Memory B cell (primary cell): ENCODE results near the gene KIF26B.
"Not testable (repeated sequence)": the region's sequence is repeated elsewhere in the genome, so short reads cannot be mapped to it uniquely, and the experiment has no call there.

Experiments
- ATAC-seq: fragments of 150-1000 bp; cut with Tn5 transposase; 2 replicates; pipeline ENCODE4 v1.10.0; 2021; ENCODE audit warnings: low read depth, mild to moderate bottlenecking, moderate library complexity
- DNase-seq, 2 donors: peaks; one replicate each; pipeline ENCODE4 v3.0.0; 2022; ENCODE audit warnings: low spot score in 2 of 2
- H3K27ac Mint-ChIP-seq: one replicate; pipeline ENCODE4 v1.8.0; 2022; ENCODE audit warnings: mild to moderate bottlenecking, moderate library complexity, mixed read lengths
- H3K27me3 Mint-ChIP-seq: one replicate; pipeline ENCODE4 v1.8.0; 2022; ENCODE audit warnings: mixed read lengths
- H3K36me3 Mint-ChIP-seq: one replicate; pipeline ENCODE4 v1.8.0; 2022; ENCODE audit warnings: mild to moderate bottlenecking, mixed read lengths
- H3K4me1 Mint-ChIP-seq: one replicate; pipeline ENCODE4 v1.8.0; 2022; ENCODE audit warnings: mixed read lengths
- H3K4me3 Mint-ChIP-seq: one replicate; pipeline ENCODE4 v1.8.0; 2022; ENCODE audit warnings: mild to moderate bottlenecking, moderate library complexity, mixed read lengths
- H3K9me3 Mint-ChIP-seq: one replicate; pipeline ENCODE4 v1.8.0; 2022; ENCODE audit warnings: mixed read lengths

Gene KIF26B

DNA sequence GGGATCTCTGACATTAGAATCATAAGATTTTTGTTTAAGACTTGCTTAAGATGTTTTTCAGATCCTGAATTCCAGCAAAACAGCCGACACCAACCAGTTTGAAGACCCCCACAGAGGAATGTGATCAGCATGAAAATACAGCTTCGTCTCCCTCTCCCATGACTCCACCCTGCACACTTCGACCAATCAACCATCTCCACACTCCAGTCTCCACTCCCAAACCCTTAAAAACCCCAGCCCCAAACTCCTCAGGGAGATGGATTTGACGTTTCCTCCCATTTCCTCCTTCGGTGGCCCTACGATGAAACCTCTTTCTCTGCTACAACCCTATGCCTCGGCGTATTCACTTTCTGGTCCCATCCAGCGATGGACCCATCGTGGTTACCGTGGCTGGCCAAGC, 30.1 kb upstream of the KIF26B start:
- ATAC-seq (no peak), DNase-seq (no peak)
- Mint-ChIP-seq H3K27me3 (peaks cover 17% of the 10 kb centered on the region), H3K4me1 (no peaks in the 10 kb centered on the region), H3K9me3 (no peaks in the 10 kb centered on the region), H3K27ac (no peak overlapping the region), H3K4me3 (no peak overlapping the region), H3K36me3 (peaks cover 2% of the 10 kb centered on the region)

DNA sequence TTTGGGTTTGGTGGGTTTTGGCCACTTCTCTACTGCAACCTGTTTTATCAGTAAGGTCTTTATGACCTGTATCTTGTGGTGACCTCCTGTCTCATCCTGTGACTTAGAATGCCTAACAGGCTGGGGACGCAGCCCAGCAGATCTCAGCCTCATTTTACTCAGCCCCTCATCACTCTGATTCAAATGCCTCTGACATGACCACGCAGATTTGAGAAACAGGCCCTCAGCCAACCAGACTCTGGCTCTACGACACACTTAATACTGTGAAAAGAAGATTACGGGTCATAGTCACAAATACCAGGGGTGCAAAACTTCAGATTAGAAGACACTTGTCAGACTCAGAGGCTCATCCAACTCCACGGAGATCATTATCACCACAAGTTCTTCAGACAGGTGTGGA, 28.3 kb upstream of the KIF26B start:
- ATAC-seq = no peak
- Mint-ChIP-seq H3K9me3 (no peaks in the 10 kb centered on the region), H3K27ac (no peak overlapping the region), H3K4me3 (no peak overlapping the region), H3K27me3 (peaks cover 21% of the 10 kb centered on the region), H3K36me3 (peaks cover 2% of the 10 kb centered on the region), H3K4me1 (no peaks in the 10 kb centered on the region)
- no peak for DNase-seq

DNA sequence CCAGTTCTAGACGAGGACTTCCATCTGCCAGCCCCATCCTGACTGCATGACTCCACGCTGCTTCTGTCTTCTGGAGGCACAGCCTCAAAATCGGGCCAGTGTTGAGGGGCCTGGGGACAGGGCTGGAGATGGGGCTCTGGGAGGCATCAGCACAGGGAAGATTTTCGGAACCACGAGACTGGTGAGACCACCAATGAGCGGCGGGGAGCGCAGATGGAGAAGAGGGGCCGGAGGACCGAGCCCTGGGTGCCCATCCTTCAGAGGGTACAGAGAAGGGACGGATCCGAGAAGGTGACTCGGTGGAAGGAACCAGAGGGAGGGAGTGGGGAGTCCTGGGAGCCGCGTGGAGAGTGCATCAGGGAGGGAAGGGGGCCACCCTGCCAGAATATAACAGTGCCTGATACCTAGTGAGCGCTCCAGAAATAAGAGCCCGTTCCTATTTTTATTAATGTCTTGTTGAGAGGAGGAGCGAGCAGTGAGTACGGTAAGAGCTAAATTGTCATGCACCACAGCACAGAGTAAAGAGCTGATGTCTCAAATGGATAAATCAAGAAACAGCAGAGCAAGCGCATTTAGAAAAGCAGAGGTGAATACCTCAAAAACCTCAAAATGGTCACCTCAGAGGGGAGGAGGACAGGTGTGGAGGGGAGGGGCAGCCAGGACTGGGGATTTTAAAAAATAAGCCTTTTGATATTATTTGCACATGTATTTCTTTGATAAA, 26.2 kb upstream of the KIF26B start:
- DNase-seq (no peak), ATAC-seq (no peak)
- no peak overlapping the region for H3K27ac Mint-ChIP-seq
- no peaks in the 10 kb centered on the region for H3K4me1 Mint-ChIP-seq
- peaks cover 25% of the 10 kb centered on the region for H3K27me3 Mint-ChIP-seq
- H3K9me3 Mint-ChIP-seq = peaks cover 2% of the 10 kb centered on the region
- no peaks in the 10 kb centered on the region for H3K36me3 Mint-ChIP-seq
- H3K4me3 Mint-ChIP-seq = no peak overlapping the region

DNA sequence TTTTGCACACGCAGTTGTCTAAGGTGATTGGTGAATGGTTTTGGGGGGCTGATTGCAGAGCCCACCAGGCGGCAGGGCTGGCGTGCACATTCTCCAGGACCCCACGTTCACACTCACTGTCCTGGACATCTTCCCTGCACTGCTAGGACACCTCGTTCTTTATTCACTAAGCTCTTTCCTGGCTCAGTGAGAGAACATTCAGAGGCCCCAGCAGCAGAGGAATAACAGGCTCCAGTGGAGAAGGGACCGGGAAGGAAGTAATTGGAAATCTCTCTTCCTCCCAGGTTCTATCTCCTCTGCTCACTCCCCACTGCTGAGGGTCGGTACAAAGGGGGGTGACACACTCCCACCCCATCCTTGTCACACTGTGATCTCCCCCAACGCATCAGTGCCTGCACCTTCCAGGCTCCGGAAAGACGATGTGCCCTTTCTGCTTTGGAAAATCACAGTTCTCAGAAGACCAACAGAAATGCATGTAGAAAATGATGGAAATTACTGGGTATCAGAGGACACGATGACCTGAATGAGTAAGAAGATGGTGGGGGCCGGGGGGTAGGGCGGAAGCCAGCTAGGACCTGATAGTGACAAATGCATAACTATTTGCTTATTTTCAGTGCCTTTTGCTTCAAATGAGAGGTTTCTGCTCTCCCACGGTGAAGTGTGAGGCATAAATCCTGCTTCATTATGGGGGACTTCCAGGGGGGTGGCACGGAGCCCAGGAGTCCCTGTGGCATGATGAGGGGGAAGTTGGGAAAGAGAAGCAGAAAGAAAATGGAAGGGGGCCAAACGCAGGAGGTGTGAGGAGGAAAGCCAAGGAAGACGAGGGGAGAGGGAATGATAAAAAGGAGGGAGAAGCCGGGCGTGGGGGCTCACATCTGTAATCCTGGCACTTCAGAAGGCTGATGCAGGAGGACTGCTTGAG, 25.2 kb upstream of the KIF26B start:
- H3K9me3 Mint-ChIP-seq = peaks cover 2% of the 10 kb centered on the region
- H3K36me3 Mint-ChIP-seq = no peaks in the 10 kb centered on the region

DNA sequence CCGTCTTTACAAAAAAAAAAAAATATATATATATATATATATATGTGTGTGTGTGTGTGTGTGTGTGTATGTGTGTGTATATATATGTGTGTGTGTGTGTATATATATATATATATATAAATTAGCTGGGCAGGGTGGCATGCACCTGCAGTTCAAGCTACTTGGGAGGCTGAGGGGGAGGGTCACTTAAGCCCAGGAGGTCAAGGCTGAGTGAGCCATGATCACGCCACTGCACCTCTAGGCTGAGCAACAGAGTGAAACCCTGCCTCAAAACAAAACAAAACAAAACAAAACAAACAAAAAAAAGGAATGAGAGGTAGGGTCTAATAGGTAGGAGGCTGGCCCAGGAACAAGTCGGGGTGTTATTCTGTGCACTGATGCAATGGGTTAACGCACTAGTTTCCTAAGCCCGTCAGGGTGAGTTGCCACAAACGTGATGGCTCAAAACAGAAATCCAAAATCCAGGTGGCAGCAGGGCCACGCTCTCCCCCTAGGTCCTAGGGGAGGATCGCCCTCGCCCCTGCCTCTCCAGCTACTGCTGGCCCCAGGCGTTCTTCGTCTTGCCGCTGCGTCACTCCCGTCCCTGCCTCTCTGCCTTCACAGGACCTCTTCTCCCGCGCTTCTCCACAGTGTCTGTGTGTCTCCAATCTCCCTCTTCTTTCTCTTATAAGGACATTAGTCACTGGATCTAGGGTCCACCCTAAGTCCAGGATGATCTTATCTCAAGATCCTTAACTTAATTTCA, 24.3 kb upstream of the KIF26B start:
- not testable (repeated sequence) for ATAC-seq, DNase-seq, H3K4me1 Mint-ChIP-seq, H3K9me3 Mint-ChIP-seq, H3K27ac Mint-ChIP-seq, H3K4me3 Mint-ChIP-seq, H3K36me3 Mint-ChIP-seq
- H3K27me3 Mint-ChIP-seq = peaks cover 22% of the 10 kb centered on the region

More for the DNA sequence above, 25.2 kb upstream of the KIF26B start:
- no peak for ATAC-seq
- H3K27ac Mint-ChIP-seq = no peak overlapping the region
- peaks cover 24% of the 10 kb centered on the region for H3K27me3 Mint-ChIP-seq
- DNase-seq = no peak
- H3K4me3 Mint-ChIP-seq = no peak overlapping the region
- no peaks in the 10 kb centered on the region for H3K4me1 Mint-ChIP-seq

DNA sequence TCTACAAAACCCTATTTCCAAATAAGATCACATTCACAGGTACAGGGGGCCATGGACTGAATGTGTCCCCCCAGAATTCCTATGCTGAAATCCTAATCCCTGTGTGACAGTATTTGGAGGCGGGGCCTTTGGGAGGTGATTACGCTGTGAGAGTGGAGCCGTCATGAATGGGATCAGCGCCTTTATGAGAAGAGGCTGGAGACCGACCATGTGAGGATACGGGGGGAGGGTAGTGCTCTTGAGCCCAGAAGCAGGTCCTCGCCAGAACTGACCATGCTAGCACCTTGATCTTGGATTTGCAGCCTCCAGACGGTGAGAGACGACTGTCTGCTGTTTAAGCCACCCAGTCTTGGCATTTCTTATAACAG, 23.8 kb upstream of the KIF26B start:
- Mint-ChIP-seq H3K36me3 (no peaks in the 10 kb centered on the region), H3K4me3 (no peak overlapping the region), H3K27ac (no peak overlapping the region), H3K9me3 (peaks cover 5% of the 10 kb centered on the region), H3K4me1 (no peaks in the 10 kb centered on the region), H3K27me3 (peaks cover 22% of the 10 kb centered on the region)
- no peak for DNase-seq
- no peak for ATAC-seq

DNA sequence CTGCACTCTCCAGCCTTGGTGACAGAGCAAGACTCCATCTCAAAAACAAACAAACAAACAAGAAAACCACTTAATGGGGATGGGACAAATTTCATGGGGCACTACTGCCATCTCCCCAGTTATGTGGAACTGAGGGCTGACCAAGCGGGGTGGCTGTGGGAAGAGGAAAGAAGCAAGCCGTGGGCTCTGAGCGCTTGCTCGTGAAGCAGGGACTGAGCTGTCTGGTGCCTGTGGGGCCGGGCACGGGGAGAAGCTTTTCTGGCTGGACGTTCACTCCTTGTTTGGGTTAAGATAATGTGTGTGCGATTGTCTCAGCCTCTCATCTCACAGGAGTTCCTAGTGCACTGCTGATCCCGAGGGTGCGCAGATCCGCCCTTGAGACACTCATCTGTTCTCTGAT, 22.0 kb upstream of the KIF26B start:
- peaks cover 5% of the 10 kb centered on the region for H3K9me3 Mint-ChIP-seq
- no peak for DNase-seq
- H3K27me3 Mint-ChIP-seq = peaks cover 18% of the 10 kb centered on the region
- H3K4me3 Mint-ChIP-seq = no peak overlapping the region
- no peaks in the 10 kb centered on the region for H3K4me1 Mint-ChIP-seq
- no peak for ATAC-seq
- no peak overlapping the region for H3K27ac Mint-ChIP-seq
- no peaks in the 10 kb centered on the region for H3K36me3 Mint-ChIP-seq

DNA sequence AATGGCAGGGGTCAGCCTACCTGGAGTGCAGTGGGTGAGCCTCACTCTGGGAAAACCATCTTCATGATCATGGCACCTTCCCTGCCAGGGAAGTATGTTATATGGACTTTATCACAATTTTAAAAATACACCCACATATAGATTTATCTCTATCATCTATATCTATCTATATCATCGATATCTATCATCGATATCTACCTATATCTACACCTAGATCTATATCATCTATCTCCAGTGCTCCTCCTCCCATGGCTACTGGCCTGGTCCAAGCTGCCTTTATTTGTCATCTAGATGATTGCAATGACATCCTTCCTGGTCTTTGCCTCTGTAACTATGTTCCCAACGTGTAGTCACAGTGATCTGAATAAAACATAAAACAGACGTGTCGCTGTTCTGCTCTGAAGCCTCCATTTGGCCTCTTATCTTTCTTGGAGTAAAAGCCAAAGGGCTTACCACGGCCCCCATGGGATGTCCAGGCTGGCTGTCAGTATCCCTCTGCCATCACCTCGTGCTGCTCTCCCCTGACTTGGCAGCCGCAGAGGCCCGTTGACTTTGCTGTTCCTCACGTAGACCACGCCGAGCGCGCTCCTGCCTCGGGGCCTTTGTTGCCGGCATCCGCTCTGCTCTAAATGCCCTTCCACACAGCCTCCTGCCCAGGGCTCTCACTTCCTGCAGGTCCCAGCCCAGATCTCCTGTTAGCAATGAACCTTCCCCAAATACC, 20.6 kb upstream of the KIF26B start:
- Mint-ChIP-seq H3K27ac (no peak overlapping the region), H3K36me3 (no peaks in the 10 kb centered on the region), H3K4me3 (no peak overlapping the region), H3K4me1 (no peaks in the 10 kb centered on the region), H3K9me3 (peaks cover 5% of the 10 kb centered on the region), H3K27me3 (peaks cover 15% of the 10 kb centered on the region)
- no peak for DNase-seq
- no peak for ATAC-seq

DNA sequence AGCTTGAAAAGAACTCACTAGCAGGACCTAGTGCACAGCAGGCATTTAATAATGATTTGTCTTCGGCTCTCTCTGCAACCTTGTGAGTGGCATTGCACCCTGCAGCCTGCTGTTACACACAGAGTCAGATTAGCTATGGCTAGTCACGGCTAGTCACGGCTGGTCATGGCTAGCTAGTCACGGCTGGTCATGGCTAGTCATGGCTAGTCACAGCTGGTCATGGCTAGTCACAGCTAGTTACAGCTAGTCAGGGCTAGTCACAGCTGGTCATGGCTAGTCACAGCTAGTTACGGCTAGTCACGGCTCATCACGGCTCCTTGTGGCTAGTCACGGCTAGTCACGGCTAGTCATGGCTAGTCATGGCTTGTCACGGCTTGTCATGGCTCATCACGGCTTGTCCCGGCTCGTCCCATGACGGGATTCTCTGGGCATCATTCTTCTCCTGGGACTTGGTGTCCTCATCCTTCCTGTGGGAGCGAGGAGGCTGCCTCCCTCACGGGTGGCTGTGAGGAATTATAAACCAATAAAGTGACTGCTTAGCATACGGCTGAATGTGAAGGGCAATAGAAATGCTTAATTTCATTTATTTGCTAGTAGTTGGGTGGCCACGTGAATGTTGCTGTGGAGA, 12.5 kb upstream of the KIF26B start:
- peaks cover 17% of the 10 kb centered on the region for H3K27me3 Mint-ChIP-seq
- no peak overlapping the region for H3K27ac Mint-ChIP-seq
- no peak for DNase-seq
- no peak for ATAC-seq
- H3K9me3 Mint-ChIP-seq = no peaks in the 10 kb centered on the region
- peaks cover 5% of the 10 kb centered on the region for H3K4me1 Mint-ChIP-seq
- no peak overlapping the region for H3K4me3 Mint-ChIP-seq
- no peaks in the 10 kb centered on the region for H3K36me3 Mint-ChIP-seq

DNA sequence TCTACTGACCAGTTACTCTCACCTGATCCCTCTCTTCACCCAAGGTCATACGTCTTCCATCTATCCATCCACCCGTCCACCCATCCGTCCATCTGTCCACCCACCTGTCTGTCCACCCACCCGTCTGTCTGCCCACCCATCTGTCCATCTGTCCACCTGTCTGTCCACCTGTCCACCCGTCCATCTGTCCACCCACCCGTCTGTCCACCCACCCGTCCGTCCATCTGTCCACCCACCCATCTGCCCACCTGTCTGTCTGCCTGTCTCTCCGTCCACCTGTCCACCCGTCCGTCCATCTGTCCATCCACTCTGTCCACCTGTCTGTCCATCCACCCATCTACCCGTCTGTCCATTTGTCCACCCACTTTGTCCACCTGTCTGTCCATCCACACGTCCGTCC, 11.8 kb upstream of the KIF26B start:
- Mint-ChIP-seq H3K4me1 (peaks cover 5% of the 10 kb centered on the region), H3K36me3 (no peaks in the 10 kb centered on the region), H3K4me3 (no peak overlapping the region), H3K9me3 (no peaks in the 10 kb centered on the region), H3K27me3 (peaks cover 17% of the 10 kb centered on the region), H3K27ac (no peak overlapping the region)
- DNase-seq (no peak), ATAC-seq (no peak)

DNA sequence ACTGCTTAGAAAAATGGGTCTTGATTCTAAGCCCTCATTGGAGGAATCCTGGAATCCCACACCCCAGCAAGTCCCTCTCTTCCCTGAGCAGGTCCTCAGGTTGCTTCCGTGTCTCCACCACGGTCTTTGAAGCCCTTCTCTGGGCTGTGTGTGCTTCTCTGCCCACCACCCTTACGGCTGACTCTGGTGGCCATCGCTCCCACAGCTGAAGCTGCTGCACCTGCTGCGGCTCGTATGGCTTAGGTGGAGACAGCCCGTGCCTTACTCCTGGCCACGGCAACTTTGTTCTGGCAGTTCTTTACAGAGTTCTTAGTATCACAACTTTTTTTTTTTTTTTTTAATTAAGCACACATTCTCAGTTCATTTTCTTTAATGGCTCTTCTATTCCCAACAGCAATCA, 10.9 kb upstream of the KIF26B start:
- no peak for ATAC-seq
- no peak overlapping the region for H3K4me3 Mint-ChIP-seq
- H3K27me3 Mint-ChIP-seq = peaks cover 19% of the 10 kb centered on the region
- no peaks in the 10 kb centered on the region for H3K36me3 Mint-ChIP-seq
- peaks cover 5% of the 10 kb centered on the region for H3K4me1 Mint-ChIP-seq
- DNase-seq = no peak
- no peaks in the 10 kb centered on the region for H3K9me3 Mint-ChIP-seq
- no peak overlapping the region for H3K27ac Mint-ChIP-seq

DNA sequence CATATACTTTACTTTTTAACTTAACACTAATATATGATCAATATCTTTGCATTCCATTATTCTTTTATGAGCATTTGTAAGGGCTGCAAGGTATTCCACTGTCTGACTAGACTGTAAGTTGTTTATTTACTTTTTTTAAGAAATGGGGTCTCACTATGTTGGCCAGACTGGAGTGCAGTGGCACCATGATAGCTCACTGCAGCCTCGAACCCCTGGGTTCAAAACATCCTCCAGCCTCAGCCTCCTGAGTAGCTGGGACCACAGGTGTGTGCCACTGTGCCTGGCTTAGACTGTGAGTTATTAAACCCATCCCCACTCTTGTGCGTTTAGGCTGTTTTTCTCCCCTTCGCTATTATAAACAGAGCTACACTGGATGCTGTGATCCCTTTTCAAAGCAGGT, 6.7 kb upstream of the KIF26B start:
- Mint-ChIP-seq H3K27me3 (peaks cover 24% of the 10 kb centered on the region), H3K9me3 (no peaks in the 10 kb centered on the region), H3K4me1 (peaks cover 6% of the 10 kb centered on the region), H3K4me3 (no peak overlapping the region), H3K27ac (no peak overlapping the region), H3K36me3 (no peaks in the 10 kb centered on the region)
- ATAC-seq (no peak), DNase-seq (no peak)

DNA sequence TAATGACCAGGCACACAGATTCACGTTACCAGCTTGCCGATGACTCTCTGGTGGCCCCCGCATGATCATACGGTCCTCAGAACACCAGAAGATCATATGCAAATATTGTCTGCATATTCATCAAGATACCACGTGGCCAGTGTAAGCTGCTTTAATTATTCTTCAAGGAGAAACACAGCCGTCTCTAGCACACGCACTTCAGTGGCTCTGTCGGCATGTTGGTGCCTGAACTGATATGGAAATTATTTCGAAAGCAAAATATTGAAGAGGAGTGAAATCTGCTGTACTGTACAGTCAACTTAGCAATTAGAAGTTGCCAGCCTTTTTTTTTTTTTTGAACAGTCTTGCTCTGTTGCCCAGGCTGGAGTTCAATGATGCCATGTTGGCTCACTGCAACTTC, 5.9 kb upstream of the KIF26B start:
- Mint-ChIP-seq H3K9me3 (no peaks in the 10 kb centered on the region), H3K27ac (no peak overlapping the region), H3K36me3 (no peaks in the 10 kb centered on the region), H3K4me1 (peaks cover 7% of the 10 kb centered on the region), H3K4me3 (no peak overlapping the region), H3K27me3 (peaks cover 19% of the 10 kb centered on the region)
- DNase-seq (no peak), ATAC-seq (no peak)
